ENCODE results near the gene DKK3. TPM values are rescaled to one million over a fixed set of nuclear protein-coding genes. Genes with fewer than 3 reads are reported as not detected.

The DKK3 gene
- total and polyA plus RNA-seq, 4 donors, result 3.1 to 9.9 (median 7.1) TPM

GRCh38 chr11:11958403-11959231 is 49.8 kb downstream of the DKK3 start:
- Histone ChIP-seq H3K27me3 (ENCODE audit: control insufficient read depth in 4 of 4, insufficient read depth in 4 of 4, low read length in 3 of 4) (no peaks in the 10 kb centered on the region), H3K9ac (ENCODE audit: low read depth in 1 of 2, low read length in 2 of 2) (no peak overlapping the region), H3K4me3 (ENCODE audit: low read depth in 1 of 3, low read length in 3 of 3) (no peak overlapping the region), H3K36me3 (ENCODE audit: control insufficient read depth in 4 of 4, insufficient read depth in 3 of 4, low read depth in 1 of 4, low read length in 3 of 4) (peaks cover 6 to 31% (median 27%) of the 10 kb centered on the region in 4 donors), H3K27ac (ENCODE audit: low read depth in 1 of 2, low read length in 2 of 2) (no peak overlapping the region), H3K4me1 (ENCODE audit: control insufficient read depth in 4 of 4, insufficient read depth in 4 of 4, low read length in 3 of 4) (peaks cover 0 to 3% (median 2%) of the 10 kb centered on the region in 4 donors), H3K9me3 (ENCODE audit: control insufficient read depth in 4 of 4, low read length in 3 of 4) (no peaks in the 10 kb centered on the region)
- no peak for DNase-seq (ENCODE audit: low spot score)
- TF ChIP-seq, protein P1, sequence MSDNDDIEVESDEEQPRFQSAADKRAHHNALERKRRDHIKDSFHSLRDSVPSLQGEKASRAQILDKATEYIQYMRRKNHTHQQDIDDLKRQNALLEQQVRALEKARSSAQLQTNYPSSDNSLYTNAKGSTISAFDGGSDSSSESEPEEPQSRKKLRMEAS (IDR thresholded peaks at IDR 0.05), result no peak
- TF ChIP-seq RXRA (IDR thresholded peaks at IDR 0.05) (no peak), EGR1 (IDR thresholded peaks at IDR 0.05; ENCODE audit: low read depth in 2 of 2) (no peak), FOXA1 (IDR thresholded peaks at IDR 0.05) (no peak), CTCF (IDR thresholded peaks at IDR 0.05; ENCODE audit: low read depth, low read length, missing input control) (no peak), SP1 (IDR thresholded peaks at IDR 0.05) (no peak), HNF4A (conservative IDR thresholded peaks at IDR 0.05) (no peak), HNF4G (IDR thresholded peaks at IDR 0.05) (no peak), RAD21 (IDR thresholded peaks at IDR 0.05) (no peak), TAF1 (conservative IDR thresholded peaks at IDR 0.05) (no peak), YY1 (IDR thresholded peaks at IDR 0.05) (no peak)
- TF ChIP-seq, protein P2, sequence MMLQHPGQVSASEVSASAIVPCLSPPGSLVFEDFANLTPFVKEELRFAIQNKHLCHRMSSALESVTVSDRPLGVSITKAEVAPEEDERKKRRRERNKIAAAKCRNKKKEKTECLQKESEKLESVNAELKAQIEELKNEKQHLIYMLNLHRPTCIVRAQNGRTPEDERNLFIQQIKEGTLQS (IDR thresholded peaks at IDR 0.05), result no peak
- TF ChIP-seq, protein P3, sequence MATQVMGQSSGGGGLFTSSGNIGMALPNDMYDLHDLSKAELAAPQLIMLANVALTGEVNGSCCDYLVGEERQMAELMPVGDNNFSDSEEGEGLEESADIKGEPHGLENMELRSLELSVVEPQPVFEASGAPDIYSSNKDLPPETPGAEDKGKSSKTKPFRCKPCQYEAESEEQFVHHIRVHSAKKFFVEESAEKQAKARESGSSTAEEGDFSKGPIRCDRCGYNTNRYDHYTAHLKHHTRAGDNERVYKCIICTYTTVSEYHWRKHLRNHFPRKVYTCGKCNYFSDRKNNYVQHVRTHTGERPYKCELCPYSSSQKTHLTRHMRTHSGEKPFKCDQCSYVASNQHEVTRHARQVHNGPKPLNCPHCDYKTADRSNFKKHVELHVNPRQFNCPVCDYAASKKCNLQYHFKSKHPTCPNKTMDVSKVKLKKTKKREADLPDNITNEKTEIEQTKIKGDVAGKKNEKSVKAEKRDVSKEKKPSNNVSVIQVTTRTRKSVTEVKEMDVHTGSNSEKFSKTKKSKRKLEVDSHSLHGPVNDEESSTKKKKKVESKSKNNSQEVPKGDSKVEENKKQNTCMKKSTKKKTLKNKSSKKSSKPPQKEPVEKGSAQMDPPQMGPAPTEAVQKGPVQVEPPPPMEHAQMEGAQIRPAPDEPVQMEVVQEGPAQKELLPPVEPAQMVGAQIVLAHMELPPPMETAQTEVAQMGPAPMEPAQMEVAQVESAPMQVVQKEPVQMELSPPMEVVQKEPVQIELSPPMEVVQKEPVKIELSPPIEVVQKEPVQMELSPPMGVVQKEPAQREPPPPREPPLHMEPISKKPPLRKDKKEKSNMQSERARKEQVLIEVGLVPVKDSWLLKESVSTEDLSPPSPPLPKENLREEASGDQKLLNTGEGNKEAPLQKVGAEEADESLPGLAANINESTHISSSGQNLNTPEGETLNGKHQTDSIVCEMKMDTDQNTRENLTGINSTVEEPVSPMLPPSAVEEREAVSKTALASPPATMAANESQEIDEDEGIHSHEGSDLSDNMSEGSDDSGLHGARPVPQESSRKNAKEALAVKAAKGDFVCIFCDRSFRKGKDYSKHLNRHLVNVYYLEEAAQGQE (IDR thresholded peaks at IDR 0.05), result no peak
- 92% methylated on average over 11 of the region's 11 CpGs for WGBS

- no peak overlapping the region for H3K4me3 ChIP-seq (ENCODE audit: low read depth in 1 of 3, low read length in 3 of 3)
- no peaks in the 10 kb centered on the region for H3K9me3 ChIP-seq (ENCODE audit: control insufficient read depth in 4 of 4, low read length in 3 of 4)
- no peaks in the 10 kb centered on the region for H3K4me1 ChIP-seq (ENCODE audit: control insufficient read depth in 4 of 4, insufficient read depth in 4 of 4, low read length in 3 of 4)
- 98% methylated on average over 5 of the region's 5 CpGs for WGBS
- no peak for DNase-seq (ENCODE audit: low spot score)
- TF ChIP-seq RAD21 (IDR thresholded peaks at IDR 0.05) (no peak), HNF4G (IDR thresholded peaks at IDR 0.05) (no peak), SP1 (IDR thresholded peaks at IDR 0.05) (no peak), GABPA (IDR thresholded peaks at IDR 0.05 in 1 of 2, conservative IDR thresholded peaks at IDR 0.05 in 1 of 2) (no peak), FOXA1 (IDR thresholded peaks at IDR 0.05) (no peak), YY1 (IDR thresholded peaks at IDR 0.05) (no peak)
- TF ChIP-seq, protein P1 (IDR thresholded peaks at IDR 0.05), result no peak
- H3K36me3 ChIP-seq (ENCODE audit: control insufficient read depth in 4 of 4, insufficient read depth in 3 of 4, low read depth in 1 of 4, low read length in 3 of 4), result peaks cover 6 to 41% (median 34%) of the 10 kb centered on the region in 4 donors
- no peak overlapping the region for H3K9ac ChIP-seq (ENCODE audit: low read depth in 1 of 2, low read length in 2 of 2)
- no peaks in the 10 kb centered on the region for H3K27me3 ChIP-seq (ENCODE audit: control insufficient read depth in 4 of 4, insufficient read depth in 4 of 4, low read length in 3 of 4)
- no peak overlapping the region for H3K27ac ChIP-seq (ENCODE audit: low read depth in 1 of 2, low read length in 2 of 2)
Observed at GRCh38 chr11:11956006-11956405, 52.4 kb downstream of the DKK3 start.
